ENCODE measurements around the gene ZNF598. TPM values are rescaled to one million over a fixed set of nuclear protein-coding genes. Genes with fewer than 3 reads are reported as not detected.

The ZNF598 gene
- total RNA-seq, 4 donors from 2014 or later: 28.5 to 43.0 (median 34.6) TPM

DNA sequence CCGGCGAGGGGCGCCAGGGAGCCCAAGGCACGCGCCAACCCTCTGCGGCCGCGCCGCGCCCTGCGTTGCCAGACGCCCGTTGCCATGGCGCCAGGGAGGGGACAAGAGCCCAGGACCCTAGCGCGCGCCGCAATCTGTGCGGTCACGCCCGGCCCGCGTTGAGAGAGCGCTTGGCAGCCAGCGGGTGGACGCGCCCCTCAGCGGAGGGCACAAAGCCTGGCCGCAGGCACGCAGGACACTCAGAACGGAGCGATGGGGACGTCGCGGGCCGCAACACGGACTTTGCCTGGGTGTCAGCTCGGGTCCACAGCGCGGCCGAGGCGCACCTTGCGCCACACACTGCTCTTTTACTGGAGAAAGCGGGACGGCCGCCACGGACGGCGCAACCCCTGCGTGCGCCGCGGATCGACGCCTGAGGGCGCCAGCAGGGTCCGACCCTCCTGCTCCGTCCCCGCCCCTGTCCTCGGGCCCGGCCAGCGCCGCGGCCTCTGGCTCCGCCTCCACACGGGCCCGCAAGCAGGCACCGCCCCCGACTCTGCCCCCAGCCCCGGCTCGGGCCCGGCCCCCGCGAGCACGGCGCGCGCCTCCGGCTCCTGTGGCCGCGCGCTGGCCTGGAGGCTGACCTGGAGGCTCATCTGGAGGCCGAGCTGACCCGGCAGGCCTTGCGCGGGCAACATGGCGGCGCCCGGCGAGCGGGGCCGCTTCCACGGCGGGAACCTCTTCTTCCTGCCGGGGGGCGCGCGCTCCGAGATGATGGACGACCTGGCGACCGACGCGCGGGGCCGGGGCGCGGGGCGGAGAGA lies 25.9 kb downstream of the ZNF598 start, which contains the start of gene GFER:
Gene GFER (plus strand): TSS at position 650 of the 803 bp plus-strand sequence. CDS start 26 bp downstream, at position 676.
- H3K4me1 ChIP-seq: peaks cover 0 to 47% (median 11%) of the 10 kb centered on the region in 3 donors
- TF ChIP-seq POLR2AphosphoS5 (IDR thresholded peaks at IDR 0.05): peak; percentile 1
- TF ChIP-seq POLR2A (IDR thresholded peaks at IDR 0.05): peak; percentile 51 to 68
- TF ChIP-seq EP300 (IDR thresholded peaks at IDR 0.05): no peak
- TF ChIP-seq, protein P1, sequence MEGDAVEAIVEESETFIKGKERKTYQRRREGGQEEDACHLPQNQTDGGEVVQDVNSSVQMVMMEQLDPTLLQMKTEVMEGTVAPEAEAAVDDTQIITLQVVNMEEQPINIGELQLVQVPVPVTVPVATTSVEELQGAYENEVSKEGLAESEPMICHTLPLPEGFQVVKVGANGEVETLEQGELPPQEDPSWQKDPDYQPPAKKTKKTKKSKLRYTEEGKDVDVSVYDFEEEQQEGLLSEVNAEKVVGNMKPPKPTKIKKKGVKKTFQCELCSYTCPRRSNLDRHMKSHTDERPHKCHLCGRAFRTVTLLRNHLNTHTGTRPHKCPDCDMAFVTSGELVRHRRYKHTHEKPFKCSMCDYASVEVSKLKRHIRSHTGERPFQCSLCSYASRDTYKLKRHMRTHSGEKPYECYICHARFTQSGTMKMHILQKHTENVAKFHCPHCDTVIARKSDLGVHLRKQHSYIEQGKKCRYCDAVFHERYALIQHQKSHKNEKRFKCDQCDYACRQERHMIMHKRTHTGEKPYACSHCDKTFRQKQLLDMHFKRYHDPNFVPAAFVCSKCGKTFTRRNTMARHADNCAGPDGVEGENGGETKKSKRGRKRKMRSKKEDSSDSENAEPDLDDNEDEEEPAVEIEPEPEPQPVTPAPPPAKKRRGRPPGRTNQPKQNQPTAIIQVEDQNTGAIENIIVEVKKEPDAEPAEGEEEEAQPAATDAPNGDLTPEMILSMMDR (IDR thresholded peaks at IDR 0.05): peak in 2 of 4 experiments; percentile 1 to 64
- H3K4me3 ChIP-seq: peak within 1 kb of the TSS; percentile 74 to 92
- ATAC-seq: peak; percentile 94
- peaks cover 0 to 29% of the 10 kb centered on the region in 2 donors for H3K36me3 ChIP-seq
- H3K9me3 ChIP-seq: no peaks in the 10 kb centered on the region
- peak within 1 kb of the TSS; percentile 7 to 85 (median 80) for H3K27ac ChIP-seq
- 0% methylated on average over 1 of the region's 109 CpGs; no CpG with 5 or more reads in 1 of the 2 donors for WGBS, 2 donors (ENCODE audit: low coverage in 1 of 2)
- H3K27me3 ChIP-seq: peaks cover 55% of the 10 kb centered on the region

DNA sequence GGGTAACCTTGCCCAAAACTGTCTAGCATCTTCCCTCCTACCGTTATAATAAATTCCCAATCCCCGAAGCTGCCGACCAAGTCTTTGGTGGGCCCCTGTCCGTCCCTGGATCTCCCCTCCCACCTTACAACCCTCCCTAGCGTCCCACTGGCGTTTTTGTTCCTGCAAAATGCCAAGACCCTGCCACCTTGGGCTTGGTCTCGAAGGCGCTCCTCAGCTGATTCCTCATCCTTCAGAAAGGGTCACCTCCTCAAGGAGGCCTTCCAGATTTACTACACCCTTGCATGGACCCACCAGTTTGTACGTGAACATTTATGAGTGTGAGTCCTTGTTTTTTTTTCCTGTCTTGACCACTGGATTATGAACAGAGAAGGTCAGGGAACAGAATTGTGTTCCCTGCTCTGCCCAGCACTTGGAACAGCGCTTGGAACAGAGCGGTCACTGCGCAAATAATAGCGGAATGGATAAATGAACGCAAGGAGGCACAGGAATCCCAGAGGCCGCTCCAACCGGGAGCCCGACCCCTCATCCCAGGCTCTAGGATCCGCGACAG lies 26.6 kb downstream of the ZNF598 start:
- no peak for ATAC-seq
- no peaks in the 10 kb centered on the region for H3K9me3 ChIP-seq
- H3K4me1 ChIP-seq: peaks cover 0 to 48% (median 11%) of the 10 kb centered on the region in 3 donors
- H3K27ac ChIP-seq: peak overlapping the region in 3 of 4 donors; percentile 79 to 85 (median 81)
- peaks cover 0 to 36% of the 10 kb centered on the region in 2 donors for H3K36me3 ChIP-seq
- TF ChIP-seq EP300 (IDR thresholded peaks at IDR 0.05): no peak
- TF ChIP-seq, protein P1 (IDR thresholded peaks at IDR 0.05): peak in 1 of 4 experiments; percentile 4
- peak overlapping the region; percentile 74 to 92 for H3K4me3 ChIP-seq
- WGBS, 2 donors (ENCODE audit: low coverage in 1 of 2): 31 to 47% methylated on average over 2 to 12 of the region's 19 CpGs
- H3K27me3 ChIP-seq: peaks cover 55% of the 10 kb centered on the region

DNA sequence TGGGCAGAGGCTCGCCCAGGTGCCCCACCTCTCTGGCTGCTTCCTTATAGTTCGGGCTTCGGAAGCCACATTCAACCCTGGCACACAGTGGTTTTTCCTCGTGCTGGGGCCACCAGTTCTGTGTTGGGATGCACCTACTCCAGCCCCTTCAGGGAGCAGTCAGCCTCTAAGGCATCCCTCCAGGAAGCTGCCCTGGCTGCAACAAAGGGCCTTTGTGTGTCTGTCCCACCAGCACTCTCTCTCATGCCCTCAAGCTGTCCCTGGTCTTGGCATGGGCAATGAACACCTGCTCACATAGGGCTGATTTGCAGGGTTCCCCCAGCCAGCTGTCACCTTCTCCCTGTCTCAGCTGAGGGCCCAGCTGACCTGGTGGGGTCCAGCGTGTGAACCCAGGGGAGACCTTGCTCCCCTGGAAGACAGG lies 27.6 kb downstream of the ZNF598 start:
- 57% methylated on average over 1 of the region's 5 CpGs; no CpG with 5 or more reads in 1 of the 2 donors for WGBS, 2 donors (ENCODE audit: low coverage in 1 of 2)
- Histone ChIP-seq H3K36me3 (peaks cover 0 to 41% of the 10 kb centered on the region in 2 donors), H3K4me1 (peaks cover 0 to 48% (median 11%) of the 10 kb centered on the region in 3 donors), H3K27me3 (peaks cover 63% of the 10 kb centered on the region), H3K9me3 (no peaks in the 10 kb centered on the region), H3K4me3 (no peak overlapping the region), H3K27ac (no peak overlapping the region)
- ATAC-seq: no peak
- TF ChIP-seq POLR2A (IDR thresholded peaks at IDR 0.05): no peak
- TF ChIP-seq EP300 (IDR thresholded peaks at IDR 0.05): no peak
- TF ChIP-seq, protein P1 (IDR thresholded peaks at IDR 0.05): no peak
- no peak for TF ChIP-seq POLR2AphosphoS5 (IDR thresholded peaks at IDR 0.05)

DNA sequence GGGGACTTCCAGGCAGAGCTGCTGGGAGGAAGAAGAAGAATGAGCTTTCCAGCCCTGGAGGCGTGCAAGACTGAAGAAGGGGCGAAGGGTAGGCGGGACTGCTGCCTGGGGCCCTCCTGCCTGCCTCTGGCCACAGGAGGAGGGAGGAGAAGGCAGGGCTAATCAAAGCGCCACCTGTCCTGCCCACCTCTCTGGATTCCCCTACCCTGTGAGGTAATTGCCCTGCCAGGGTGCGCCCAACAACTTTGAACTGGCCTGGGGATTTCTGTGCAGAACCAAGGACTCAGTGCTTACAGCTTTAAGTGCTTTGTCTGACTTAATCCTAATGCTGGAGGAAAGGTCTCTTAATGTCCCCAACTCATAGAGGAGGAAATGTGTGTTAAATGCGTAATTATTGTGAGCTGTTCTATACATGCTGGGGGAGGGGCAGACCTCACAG lies 28.2 kb downstream of the ZNF598 start, which contains the start of gene NOXO1:
Gene NOXO1 (minus strand): TSS at position 72 of the 439 bp plus-strand sequence. CDS start 290 bp downstream, outside the sequence.
- Histone ChIP-seq H3K4me3 (no peak within 1 kb of the TSS), H3K4me1 (peaks cover 0 to 48% (median 11%) of the 10 kb centered on the region in 3 donors), H3K27ac (no peak within 1 kb of the TSS), H3K27me3 (peaks cover 69% of the 10 kb centered on the region), H3K36me3 (peaks cover 0 to 41% of the 10 kb centered on the region in 2 donors), H3K9me3 (no peaks in the 10 kb centered on the region)
- TF ChIP-seq, protein P1 (IDR thresholded peaks at IDR 0.05): no peak
- TF ChIP-seq POLR2A (IDR thresholded peaks at IDR 0.05) (no peak), POLR2AphosphoS5 (IDR thresholded peaks at IDR 0.05) (no peak), EP300 (IDR thresholded peaks at IDR 0.05) (no peak)
- ATAC-seq: no peak
- 29 to 40% methylated on average over 1 to 5 of the region's 6 CpGs for WGBS, 2 donors (ENCODE audit: low coverage in 1 of 2)
